Stimulated activated CD4-positive, alpha-beta T cell treated with anti-CD3 and anti-CD28 coated beads, Interleukin-1b, Interleukin-23, amount 100 ng/mL, for 1 hour (primary cell): Measurements from ENCODE around the gene SOX8.

Experiments used
- DNase-seq, 2 donors: peaks; one replicate each; pipeline ENCODE4 v3.0.0-alpha.2; 2020; ENCODE audit warnings: low read depth in 2 of 2

The SOX8 gene

DNA sequence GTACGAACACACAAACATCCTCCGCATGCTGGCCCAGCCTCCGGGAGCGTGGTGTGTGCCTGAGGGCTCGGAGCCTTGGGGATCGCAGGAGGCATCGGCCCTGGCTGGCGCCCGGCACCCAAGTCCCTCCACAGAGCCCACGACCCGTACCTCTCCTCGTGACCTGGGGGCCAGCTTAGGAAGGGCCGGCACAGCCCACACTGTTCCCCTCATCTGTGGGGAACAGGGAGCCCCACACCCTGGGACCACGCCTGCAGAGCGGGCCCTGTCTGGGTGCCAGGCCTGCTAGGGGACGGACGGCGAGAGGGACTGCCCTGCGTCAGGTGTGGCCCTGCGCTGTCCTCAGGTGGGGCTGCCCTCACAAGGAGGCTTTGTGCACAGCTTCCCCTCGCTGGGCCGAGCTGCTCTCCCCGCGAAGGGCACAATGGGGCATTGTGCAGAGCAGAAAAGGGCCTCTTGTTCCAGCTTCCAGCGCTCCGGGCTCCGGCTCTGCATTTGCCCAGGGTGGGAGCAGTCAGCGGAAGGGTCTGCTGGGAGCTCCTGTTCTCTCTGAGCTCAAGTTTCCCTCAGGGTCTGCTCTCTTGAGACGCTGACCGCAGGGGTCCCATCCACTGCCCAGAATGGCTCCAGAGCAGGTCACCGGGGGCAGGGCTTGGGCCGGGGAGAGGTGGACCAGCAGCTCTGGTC lies 9.1 kb upstream of the SOX8 start:
- DNase-seq, result no peak

GRCh38 chr16:973366-973765 lies 8.2 kb upstream of the SOX8 start:
- no peak for DNase-seq

DNA sequence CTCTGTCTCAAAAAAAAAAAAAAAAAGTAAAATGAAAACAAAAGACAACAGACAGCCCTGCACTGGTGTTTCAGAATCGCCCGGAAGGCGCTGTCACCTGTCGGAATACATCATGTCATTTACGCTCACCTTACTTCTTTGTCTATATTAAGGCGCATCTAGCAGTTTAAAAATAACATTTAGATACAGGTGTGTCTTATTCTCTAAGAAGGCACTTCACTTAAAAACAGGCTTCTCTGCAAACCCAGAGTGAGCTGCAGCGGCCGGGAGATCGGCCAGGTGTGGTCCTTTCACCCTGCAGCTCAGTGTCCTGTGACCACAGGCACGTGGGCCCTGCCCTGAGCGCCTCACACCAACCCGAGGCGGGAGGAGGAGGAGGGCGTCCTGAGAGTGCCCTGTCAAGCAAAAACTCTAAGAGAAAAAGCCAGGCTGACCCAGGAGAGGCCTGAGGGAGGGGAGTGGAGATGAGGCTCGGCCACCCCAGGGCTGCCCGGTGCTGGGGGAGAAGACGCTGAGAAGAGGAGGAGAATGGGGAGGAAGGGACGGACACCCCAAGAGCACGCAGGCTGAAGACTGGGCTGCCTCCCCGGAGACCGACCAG lies 7.5 kb upstream of the SOX8 start:
- no peak for DNase-seq

- no peak for DNase-seq
Measured at GRCh38 chr16:974611-975261, 6.8 kb upstream of the SOX8 start.

DNA sequence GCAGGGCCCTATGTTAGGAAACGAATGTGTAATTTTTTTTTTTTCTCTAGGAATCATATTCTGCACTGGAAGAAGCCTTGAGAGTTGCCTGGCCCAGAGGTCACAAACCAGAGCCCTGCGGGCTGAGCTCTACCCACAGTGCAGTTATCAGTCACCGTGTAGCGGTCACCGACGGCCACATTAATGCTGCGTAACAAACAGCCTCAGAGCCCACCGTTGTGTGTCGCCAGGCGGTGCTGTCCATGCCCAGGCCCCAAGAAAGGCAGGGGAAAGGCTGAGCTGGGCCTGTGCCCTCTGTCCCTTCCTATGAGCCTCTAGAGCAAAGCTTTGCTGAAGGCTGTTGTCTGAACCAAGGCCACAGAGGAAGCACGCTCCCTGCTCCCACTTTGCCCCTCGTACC lies 6.3 kb upstream of the SOX8 start:
- DNase-seq, result no peak

DNA sequence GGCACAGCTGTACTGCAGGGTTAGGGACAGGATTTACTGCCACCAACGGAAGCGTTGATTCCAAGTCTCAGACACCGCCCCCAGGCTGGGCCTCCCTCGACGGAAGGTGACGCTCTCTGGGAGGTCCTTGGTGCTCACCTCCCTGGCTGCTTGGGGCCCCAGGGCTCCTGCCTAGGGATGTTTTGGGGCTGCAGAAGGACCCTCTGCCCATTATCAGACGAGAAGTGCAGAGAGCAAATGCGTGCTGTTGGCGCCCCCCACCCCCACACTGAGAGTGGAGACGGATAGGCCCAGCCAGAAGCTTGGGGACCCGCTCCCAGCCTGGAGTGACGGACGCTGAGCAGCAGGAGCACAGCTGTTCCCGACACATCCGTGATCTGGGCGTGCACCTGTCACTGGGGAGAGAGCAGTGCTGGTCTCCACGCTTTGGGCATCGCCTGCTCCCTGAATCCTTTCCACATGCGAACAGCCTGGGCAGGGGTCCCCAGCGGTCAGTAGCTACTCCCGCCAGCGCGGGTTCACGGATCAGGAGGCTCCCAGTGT lies 5.1 kb upstream of the SOX8 start:
- DNase-seq, result no peak

GRCh38 chr16:977081-977701 lies 4.4 kb upstream of the SOX8 start:
- DNase-seq, result no peak

DNA sequence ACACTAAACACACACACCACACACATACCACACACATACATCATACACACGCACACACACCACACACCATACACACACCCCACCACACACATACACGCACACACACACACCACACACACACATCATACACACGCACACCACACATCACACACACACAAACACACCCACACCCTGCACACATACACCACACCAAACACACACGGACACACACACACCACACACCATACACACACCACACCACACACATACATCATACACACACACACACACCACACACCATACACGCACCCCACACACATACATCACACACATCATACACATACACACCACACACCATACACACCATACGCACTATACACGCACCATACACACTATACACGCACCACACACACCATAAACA lies 3.7 kb upstream of the SOX8 start:
- DNase-seq, result no peak

DNA sequence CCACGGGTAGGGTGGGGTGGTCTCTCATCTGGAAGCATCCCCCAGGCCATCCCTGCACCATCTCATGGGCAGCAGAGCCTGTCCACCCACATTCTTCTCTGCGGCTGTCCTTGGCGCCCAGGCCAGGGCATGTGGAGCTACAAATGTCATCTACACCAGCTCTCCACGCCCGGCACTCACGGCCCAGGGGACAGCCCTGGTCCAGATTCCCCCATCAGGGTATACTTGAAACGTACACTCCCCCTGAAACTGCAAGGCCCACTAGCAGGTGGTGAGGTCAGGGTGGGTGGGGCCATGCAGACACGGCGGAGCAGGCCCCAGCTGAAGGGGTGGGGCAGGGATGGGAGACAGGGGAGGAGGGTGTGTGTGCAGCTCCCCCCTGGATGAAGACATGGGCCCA lies 3.2 kb upstream of the SOX8 start:
- DNase-seq, result no peak

DNA sequence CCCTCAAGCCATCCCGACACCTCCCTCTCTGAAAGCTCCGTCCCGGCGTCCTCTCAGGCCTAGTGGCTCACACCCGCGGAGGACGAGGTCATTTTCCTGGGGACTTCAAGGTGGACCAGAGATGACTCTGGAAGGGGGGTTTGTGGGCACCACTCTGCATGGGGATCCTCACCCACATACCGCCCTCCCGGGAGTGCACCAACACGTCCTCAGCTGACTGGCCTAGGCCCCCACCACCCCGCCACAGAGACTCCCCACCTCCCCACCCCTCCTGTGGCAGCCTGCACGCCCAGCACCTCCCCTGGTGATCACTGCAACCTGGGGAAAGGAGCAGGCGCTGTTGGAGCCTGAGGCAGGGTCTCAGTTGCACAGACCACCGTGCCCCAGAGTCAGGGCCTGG lies 2.4 kb upstream of the SOX8 start:
- DNase-seq, result no peak

GRCh38 chr16:979859-980594 lies 1.5 kb upstream of the SOX8 start:
- no peak for DNase-seq

GRCh38 chr16:980595-980854 lies 1.0 kb upstream of the SOX8 start:
- DNase-seq, result no peak

DNA sequence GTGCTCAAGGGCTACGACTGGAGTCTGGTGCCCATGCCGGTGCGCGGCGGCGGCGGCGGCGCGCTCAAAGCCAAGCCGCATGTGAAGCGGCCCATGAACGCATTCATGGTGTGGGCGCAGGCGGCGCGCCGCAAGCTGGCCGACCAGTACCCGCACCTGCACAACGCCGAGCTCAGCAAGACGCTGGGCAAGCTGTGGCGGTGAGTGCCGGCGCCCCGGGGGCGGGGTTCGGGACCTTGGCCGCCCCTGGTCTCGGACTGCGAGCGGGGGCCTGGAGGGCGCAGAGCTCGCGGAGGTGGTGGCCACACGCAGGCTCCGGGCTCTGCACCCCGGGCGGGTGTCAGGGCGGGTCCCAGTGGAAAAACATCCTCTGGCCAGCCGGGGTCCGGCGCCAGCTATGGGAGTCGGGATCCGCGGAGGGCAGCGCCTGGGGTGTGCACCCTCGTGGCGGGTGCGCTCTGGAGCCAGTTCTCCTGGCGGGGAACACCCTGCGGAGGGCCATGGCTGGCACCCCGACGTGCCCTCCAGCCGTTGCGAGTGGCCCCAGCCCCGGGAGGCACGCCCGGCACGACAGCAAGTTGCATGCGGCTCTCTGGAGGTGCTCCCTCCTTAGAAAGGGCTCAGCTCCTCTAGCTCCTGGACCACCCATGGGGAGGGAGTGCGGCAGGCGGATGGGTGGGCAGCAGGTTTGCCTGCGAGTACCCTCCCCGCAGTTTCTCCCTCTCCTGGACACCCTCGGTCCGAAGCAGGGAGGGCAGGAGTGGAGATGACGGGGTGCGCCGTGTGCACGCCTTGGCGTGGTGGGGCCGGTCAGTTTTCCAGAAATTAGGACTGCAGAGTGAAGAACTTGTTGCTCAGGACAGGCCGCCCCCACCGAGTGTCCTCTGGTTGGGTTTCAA lies 824 bp downstream of the SOX8 start:
- no peak for DNase-seq

GRCh38 chr16:983044-984030 lies 1.8 kb downstream of the SOX8 start:
- DNase-seq, result no peak

- DNase-seq, result no peak
Measured at GRCh38 chr16:984121-984694, 2.6 kb downstream of the SOX8 start.

- no peak for DNase-seq
Measured at GRCh38 chr16:984736-985636, 3.4 kb downstream of the SOX8 start.

DNA sequence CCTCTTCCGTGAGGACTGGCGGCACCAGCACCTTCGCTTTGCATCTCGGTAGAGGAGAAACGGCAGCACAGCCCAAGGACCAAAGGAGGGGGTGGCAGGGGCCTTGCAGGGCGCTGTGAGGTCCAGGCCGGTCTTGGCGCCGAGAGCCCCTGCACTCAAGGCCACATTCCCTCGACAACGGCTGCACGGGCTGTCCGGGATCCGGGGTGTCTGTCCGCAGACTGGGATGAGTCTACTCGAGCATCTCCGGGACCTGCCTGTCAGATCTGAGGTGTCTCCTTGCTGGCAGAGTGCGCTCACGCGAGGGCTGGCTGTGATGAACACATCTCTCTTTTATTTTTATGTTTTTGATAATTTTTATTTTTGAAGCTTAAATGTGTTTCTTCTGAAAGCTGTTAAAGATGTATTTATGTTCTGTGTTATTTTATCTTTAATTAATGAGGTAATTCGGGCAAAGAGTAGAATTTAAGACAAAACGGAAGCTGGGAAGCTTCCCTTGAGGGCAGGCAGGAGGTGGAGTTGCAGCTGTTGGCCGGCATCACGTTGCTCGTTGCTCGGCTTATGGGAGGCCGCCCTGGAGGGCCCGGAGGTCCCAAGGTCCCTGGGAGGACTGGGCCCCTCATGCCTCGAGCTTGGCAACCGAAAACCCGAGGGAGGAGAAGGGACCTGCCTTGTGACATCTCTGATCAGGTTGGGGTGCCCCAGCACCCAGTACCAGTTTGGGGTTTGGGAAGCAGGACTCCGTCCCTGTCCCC lies 4.3 kb downstream of the SOX8 start:
- no peak for DNase-seq

DNA sequence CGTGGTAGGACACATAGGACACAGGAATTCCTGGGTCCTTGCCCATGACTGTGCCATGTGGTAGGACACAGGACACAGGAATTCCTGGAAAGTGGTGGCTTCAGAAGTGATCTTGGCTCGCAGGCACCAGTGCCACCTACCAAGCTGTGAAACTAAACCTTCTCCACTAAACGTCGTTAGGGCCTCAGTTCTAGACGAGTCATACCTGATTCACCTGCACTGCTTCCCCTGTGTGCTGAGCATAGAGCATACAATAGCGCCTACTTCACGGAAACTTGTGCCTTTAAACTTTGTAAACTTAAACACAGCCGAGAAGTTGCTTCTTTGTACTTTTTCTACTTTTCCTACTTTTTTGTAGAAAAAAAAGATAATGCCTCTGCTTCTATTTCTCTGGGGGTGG lies 4.8 kb downstream of the SOX8 start:
- DNase-seq, result no peak
